ENCODE measurements around the gene TMEM134. TPM values are rescaled to one million over a fixed set of nuclear protein-coding genes. Genes with fewer than 3 reads are reported as not detected.

TMEM134 gene
- total RNA-seq, 1 donor from 2014 or later, result 76.1 TPM

DNA sequence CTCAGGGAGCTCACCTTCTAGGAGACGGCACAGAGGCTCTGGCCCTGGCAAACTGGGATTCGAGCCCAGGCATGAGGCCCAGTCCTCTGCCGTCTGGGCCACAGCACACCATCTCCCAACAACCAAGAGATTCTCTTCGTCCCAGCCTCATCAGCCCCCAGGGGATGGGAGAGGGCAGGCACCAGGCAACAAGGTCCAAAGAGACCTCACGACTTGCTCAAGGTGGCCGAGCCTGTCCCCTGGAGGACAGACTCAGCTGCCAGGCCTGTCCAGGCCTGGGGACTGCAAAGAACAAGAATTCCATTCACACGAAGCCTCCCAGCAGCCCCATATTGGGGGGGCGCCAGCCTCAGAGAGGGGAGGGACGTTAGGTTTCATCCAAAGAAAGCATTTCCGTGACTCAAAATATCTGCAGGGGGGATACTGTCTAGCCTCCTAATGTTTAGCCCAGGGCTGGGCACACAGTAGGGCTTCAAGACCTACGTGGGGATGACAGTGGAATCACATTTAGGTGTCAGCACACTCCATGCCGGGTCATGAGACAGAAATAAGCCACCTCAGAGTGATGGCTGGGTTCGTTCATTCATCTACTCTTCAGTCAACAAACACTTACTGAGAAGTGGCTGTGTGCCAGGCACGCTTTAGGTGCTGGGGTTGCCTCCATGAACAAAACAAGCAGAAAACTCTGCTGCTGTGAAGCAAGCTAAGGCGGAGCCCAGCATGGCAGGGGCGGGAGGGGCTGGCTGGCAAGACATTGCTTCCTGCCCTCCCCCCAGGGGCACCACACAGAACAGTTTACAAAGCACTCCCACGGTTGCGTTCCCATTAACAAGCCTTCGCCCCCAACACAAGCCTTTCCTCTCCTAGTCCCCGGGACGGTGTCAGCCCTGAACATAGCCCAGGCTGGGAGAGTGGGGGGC, 52.4 kb downstream of the TMEM134 start:
- no peak for DNase-seq (ENCODE audit: low spot score)
- intact Hi-C loops (cut with DNase I), result no loop called here

- no peak for DNase-seq (ENCODE audit: low spot score)
- intact Hi-C loops (cut with DNase I), result no loop called here
These were observed 53.3 kb downstream of the TMEM134 start, which contains the start of gene CARNS1 for GRCh38 chr11:67415501-67416304. Gene CARNS1 (plus strand): TSS chr11:67415678. CDS start chr11:67416200, 522 bp downstream.

- no peak for DNase-seq (ENCODE audit: low spot score)
- intact Hi-C loops (cut with DNase I), result no loop called here
These were observed 55.7 kb downstream of the TMEM134 start for GRCh38 chr11:67413266-67413849.

- intact Hi-C loops (cut with DNase I), result no loop called here
These were observed 56.4 kb downstream of the TMEM134 start for GRCh38 chr11:67412495-67413179.

DNA sequence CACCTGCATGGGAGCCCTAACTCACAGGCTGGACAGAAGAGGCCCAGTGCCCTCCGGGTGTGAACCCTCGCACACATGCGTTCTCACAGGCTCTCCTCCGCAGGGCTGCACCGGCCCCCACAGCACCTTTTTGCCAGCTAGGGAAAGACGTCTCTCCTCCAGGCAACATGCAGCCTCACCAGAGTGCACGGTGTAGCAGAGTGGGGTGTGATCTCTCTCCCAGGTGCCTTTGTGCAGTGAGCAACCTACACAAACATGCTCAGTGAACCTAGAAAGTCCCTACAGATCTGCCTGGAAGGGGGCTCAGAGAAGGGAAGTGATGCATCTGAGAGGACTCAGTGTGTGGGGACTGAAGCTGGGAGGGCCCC, 57.3 kb downstream of the TMEM134 start:
- intact Hi-C loops (cut with DNase I), result no loop called here

More at GRCh38 chr11:67412495-67413179, 56.4 kb downstream of the TMEM134 start:
- no peak for DNase-seq (ENCODE audit: low spot score)

More for the DNA sequence above, 57.3 kb downstream of the TMEM134 start:
- DNase-seq (ENCODE audit: low spot score), result no peak

Small RNA genes within 50 kb of the gene (microRNA-seq; reads per million reads assigned to microRNA genes)
- gene MIR6752, result not detected

Other genes with a start within 250 kb of the TMEM134 start
- 43.1 TPM for gene GRK2, start 202.8 kb downstream of the TMEM134 start, total RNA-seq
- 20.0 TPM for gene ANKRD13D, start 179.9 kb downstream of the TMEM134 start, total RNA-seq
- 22.3 TPM for gene SSH3, start 165.7 kb downstream of the TMEM134 start, total RNA-seq
- gene POLD4, start 115.7 kb downstream of the TMEM134 start, total RNA-seq, result 61.6 TPM
- gene CLCF1, start 95.7 kb downstream of the TMEM134 start, total RNA-seq, result 4.0 TPM
- gene RAD9A, start 77.3 kb downstream of the TMEM134 start, total RNA-seq, result 4.8 TPM
- gene PPP1CA, start 67.4 kb downstream of the TMEM134 start, total RNA-seq, result 95.1 TPM
- gene TBC1D10C, start 65.2 kb downstream of the TMEM134 start, total RNA-seq, result 1.0 TPM
- gene CARNS1, start 53.6 kb downstream of the TMEM134 start, total RNA-seq, result 22.2 TPM
- 23.2 TPM for gene RPS6KB2, start 40.8 kb downstream of the TMEM134 start, total RNA-seq
- gene PTPRCAP, start 31.6 kb downstream of the TMEM134 start, total RNA-seq, result 0.40 TPM
- 21.6 TPM for gene CORO1B, start 25.8 kb downstream of the TMEM134 start, total RNA-seq
- not detected for gene GPR152, start 16.5 kb downstream of the TMEM134 start, total RNA-seq
- gene CABP4, start 13.9 kb downstream of the TMEM134 start, total RNA-seq, result 0.11 TPM
- 43.6 TPM for gene AIP, start 13.8 kb upstream of the TMEM134 start, total RNA-seq
- gene PITPNM1, start 36.1 kb upstream of the TMEM134 start, total RNA-seq, result 40.0 TPM
- gene CDK2AP2, start 38.9 kb upstream of the TMEM134 start, total RNA-seq, result 72.9 TPM
- gene CABP2, start 54.2 kb upstream of the TMEM134 start, total RNA-seq, result not detected
- 272 TPM for gene GSTP1, start 114.6 kb upstream of the TMEM134 start, total RNA-seq
- gene NDUFV1, start 137.7 kb upstream of the TMEM134 start, total RNA-seq, result 486 TPM
- 31.4 TPM for gene NUDT8, start 160.7 kb upstream of the TMEM134 start, total RNA-seq
- gene TBX10, start 170.5 kb upstream of the TMEM134 start, total RNA-seq, result not detected
- gene ACY3, start 181.5 kb upstream of the TMEM134 start, total RNA-seq, result not detected
- gene ALDH3B2, start 205.4 kb upstream of the TMEM134 start, total RNA-seq, result not detected